ENCODE data around the gene DDOST.
"Not testable (repeated sequence)": the region's sequence is repeated elsewhere in the genome, so short reads cannot be mapped to it uniquely, and the experiment has no call there.

The DDOST gene

GRCh38 chr1:20691872-20692271, 30.7 kb upstream of the DDOST start:
- no peak for DNase-seq (ENCODE audit: low read depth in 2 of 2, low spot score in 1 of 2)

DNA sequence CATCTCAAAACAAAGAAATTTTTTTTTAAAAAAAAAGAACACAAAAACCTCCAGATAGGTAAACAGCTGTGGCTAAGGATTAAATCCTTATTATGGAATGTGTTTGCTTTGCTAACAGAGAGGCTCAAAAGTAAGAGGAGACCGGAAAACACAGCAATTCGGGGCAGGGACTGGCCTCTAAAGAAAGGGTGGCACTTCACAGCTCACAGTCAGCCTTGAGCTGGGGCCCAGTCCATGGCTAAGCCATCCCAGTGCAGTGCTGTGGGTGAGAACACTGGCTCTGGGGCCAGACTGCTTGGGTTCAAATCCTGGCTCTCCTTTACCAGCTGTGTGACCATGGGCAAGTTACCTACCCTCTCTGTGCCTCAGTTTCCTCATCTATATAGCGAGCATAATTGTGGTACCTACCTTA, 28.5 kb upstream of the DDOST start:
- DNase-seq (ENCODE audit: low read depth in 2 of 2, low spot score in 1 of 2), result no peak

DNA sequence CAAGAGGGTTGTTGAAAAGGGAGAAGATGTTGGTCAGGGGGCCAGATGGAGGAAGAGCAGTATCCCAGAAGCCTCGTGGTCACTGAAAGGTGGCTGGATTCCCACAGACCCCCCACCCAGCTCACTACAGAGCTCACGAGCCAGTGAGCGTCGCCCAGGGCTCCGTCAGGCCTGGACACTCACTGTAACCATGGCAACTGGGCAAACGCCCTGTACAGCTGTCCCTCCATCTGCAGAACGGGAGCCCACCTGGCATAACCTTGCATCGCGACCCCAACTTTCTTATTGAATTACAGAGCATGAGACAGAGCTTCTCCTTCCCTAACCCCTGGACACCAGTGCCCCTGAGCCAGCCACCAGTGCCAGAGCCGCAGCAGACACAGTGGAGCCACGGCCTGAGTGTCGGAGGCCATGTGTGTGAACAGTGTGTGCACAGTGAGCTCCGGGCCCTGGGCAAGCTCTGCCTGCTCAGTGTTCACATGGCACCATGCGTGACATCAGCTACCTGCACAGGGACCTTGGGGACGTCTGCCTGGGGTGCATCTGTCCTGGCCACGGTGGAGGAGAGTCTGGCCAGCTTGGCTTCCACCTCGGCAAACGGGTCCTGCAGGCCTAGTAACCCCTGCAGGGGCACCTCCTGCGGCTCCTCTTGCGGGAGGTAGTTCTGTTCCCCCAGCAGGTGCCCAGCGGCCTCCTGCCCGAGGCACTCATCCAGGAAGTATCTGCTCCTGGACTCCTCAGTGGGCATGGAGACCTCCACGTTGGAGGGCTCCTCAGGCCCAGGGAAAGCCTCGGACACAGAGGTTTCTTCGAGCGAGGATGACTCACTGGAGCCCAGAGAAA, 25.9 kb upstream of the DDOST start:
- no peak for DNase-seq (ENCODE audit: low read depth in 2 of 2, low spot score in 1 of 2)

GRCh38 chr1:20685741-20686140, 24.6 kb upstream of the DDOST start:
- no peak for DNase-seq (ENCODE audit: low read depth in 2 of 2, low spot score in 1 of 2)

- DNase-seq (ENCODE audit: low read depth in 2 of 2, low spot score in 1 of 2), result no peak
Observed at GRCh38 chr1:20685099-20685662, 24.0 kb upstream of the DDOST start.

DNA sequence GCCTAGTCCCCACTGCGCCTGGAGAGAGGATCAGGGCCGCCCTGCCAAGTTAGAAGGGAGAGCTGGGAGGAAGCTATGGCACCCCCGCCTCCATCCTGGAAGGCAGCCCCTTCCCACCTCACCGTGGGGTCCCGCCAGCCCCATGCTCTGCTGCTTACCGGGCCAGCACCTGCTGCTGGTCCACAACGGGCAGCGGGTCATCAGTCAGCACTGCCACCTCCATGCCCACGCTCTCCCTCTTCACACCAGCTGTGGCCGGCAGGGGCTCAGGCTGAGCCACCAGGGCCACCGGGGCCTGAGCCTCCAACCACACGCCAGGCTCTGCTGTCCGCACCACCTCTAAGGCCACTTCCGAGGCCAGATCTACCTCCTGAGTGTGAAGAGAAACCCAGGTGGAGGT, 23.5 kb upstream of the DDOST start:
- no peak for DNase-seq (ENCODE audit: low read depth in 2 of 2, low spot score in 1 of 2)

- no peak for DNase-seq (ENCODE audit: low read depth in 2 of 2, low spot score in 1 of 2)
Observed at GRCh38 chr1:20684050-20684620, 23.0 kb upstream of the DDOST start.

GRCh38 chr1:20683614-20684013, 22.4 kb upstream of the DDOST start:
- DNase-seq (ENCODE audit: low read depth in 2 of 2, low spot score in 1 of 2), result no peak

- no peak for DNase-seq (ENCODE audit: low read depth in 2 of 2, low spot score in 1 of 2)
Observed at GRCh38 chr1:20682571-20683236, 21.5 kb upstream of the DDOST start.

GRCh38 chr1:20681999-20682398, 20.8 kb upstream of the DDOST start:
- no peak for DNase-seq (ENCODE audit: low read depth in 2 of 2, low spot score in 1 of 2)

GRCh38 chr1:20680269-20680668, 19.1 kb upstream of the DDOST start:
- no peak for DNase-seq (ENCODE audit: low read depth in 2 of 2, low spot score in 1 of 2)

GRCh38 chr1:20678599-20678998, 17.4 kb upstream of the DDOST start:
- DNase-seq (ENCODE audit: low read depth in 2 of 2, low spot score in 1 of 2), result no peak

DNA sequence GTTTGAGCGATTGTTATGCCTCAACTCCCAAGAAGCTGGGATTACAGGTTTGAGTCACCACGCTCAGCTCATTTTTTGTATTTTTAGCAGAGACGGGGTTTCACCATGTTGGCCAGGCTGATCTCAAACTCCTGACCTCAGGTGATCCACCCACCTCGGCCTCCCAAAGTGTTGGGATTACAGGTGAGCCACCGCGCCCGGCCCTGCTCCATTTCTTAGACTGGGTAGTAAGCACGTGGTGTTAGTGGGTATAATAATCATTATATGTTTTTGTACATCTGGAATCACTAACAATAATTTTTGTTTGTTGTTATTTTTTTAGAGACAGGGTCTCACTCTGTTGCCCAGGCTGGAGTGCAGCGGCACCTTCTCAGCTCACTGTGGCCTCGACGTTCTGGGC, 12.5 kb upstream of the DDOST start:
- not testable (repeated sequence) for DNase-seq (ENCODE audit: low read depth in 2 of 2, low spot score in 1 of 2)

DNA sequence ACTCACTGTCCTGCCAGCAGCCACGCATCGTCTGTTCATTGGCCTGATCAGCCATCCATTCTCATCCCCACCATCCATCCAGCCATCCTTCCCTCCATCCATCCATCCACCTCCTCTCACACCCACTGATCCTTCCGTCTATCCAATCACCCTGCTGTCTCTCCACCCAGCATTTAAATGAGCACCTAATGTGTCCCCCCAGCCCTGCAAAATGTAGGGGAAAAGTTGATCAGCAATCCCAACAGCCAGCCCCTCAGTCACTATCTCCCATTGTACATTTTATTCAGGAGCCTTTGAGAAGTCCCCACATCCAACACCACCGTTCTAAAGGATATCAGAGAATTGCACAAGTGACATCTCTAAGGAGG, 11.1 kb upstream of the DDOST start:
- DNase-seq (ENCODE audit: low read depth in 2 of 2, low spot score in 1 of 2), result no peak

- DNase-seq (ENCODE audit: low read depth in 2 of 2, low spot score in 1 of 2), result no peak
Observed at GRCh38 chr1:20670936-20671335, 9.8 kb upstream of the DDOST start.

GRCh38 chr1:20668581-20668980, 7.4 kb upstream of the DDOST start:
- no peak for DNase-seq (ENCODE audit: low read depth in 2 of 2, low spot score in 1 of 2)

- DNase-seq (ENCODE audit: low read depth in 2 of 2, low spot score in 1 of 2), result no peak
Observed at GRCh38 chr1:20666804-20667203, 5.6 kb upstream of the DDOST start.

- DNase-seq (ENCODE audit: low read depth in 2 of 2, low spot score in 1 of 2), result no peak
Observed at GRCh38 chr1:20666146-20666545, 5.0 kb upstream of the DDOST start.

DNA sequence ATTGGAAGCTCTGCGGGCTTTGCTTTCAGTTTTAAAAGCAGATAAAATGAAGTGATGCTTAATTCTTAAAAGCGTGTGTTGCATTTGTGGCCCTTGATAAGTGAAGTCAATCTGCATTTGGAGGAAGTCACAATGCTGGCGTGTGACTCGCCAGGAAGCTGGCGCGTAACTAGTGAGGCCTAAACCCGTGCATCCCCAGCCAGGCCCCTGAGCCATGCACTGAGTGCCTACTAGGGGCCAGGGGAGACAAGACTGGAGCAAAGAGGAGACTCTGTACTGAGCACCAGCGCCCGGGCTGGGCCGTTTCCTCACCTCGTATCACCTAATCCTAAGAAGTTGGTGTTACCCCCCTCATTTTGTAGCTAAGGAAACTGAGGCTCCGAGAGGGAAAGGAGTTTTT, 4.6 kb upstream of the DDOST start:
- DNase-seq (ENCODE audit: low read depth in 2 of 2, low spot score in 1 of 2), result no peak

DNA sequence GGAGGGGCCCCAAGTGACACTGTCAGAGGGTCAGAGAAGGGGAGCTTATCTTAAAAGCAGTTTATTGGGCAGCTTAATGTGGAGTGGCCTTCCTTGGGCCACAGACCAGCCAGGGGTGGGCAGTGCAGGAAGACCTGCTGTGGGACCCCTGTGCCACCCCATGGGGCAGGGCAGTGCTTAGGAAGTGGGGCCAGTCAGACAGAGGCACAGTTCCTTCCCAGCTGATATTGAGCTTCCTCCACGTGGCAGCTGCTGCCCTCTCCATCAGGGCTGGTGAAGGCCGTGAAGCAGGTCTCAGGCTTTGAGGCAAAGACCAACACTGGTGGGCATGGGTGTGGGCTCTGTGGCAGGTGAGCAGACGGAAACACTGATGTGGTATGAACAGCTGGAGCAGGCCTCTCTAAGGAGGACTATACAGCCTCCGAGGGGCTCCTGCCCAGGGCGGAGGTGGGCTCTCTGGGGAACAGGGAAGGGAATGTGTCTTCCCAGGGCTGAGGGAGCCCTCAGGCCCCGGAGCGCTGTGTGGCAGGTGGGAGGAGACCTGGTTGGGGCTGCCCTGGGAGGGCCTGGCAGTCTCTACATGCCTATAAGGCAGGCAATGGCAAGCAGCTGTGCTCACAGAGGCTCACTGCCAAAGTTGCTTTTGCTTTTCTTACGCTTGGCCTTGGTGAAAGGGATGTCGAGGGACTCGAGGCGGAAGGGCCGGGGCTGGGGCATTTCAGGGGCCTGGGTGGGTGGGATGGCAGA, 3.0 kb upstream of the DDOST start:
- DNase-seq (ENCODE audit: low read depth in 2 of 2, low spot score in 1 of 2), result no peak

DNA sequence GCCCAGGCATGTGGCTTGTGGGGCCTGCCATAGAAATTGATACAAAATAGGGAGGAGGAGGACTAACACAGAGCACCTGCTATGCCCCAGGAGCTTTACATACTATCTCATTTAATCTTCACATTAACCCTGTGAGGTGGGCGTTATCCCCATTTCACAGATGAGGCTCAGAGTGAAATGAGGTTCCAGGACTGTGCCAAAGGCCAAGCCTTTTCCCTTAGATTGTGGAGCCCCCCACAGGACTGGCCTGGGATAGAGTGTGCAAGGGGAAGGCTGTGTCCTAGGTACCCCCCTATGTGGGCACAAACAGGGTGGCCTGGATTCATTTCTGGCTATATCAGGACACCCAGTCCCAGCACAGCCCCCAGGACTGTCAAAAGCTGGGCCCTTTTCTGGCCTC, 2.2 kb upstream of the DDOST start:
- DNase-seq (ENCODE audit: low read depth in 2 of 2, low spot score in 1 of 2), result no peak

GRCh38 chr1:20662110-20662475, 924 bp upstream of the DDOST start:
- DNase-seq (ENCODE audit: low read depth in 2 of 2, low spot score in 1 of 2), result no peak

Data from stimulated activated CD8-positive, alpha-beta memory T cell treated with anti-CD3 and anti-CD28 coated beads, Interleukin-4, amount 100 ng/mL, for 4 hours (primary cell).